GM12878 (cell line): Measurements from ENCODE around the gene CSTF2T. TPM values are rescaled to one million over a fixed set of nuclear protein-coding genes. Genes with fewer than 3 reads are reported as not detected.

Experiments
- ATAC-seq: fragments of 200-7000 bp; cut with Tn5 transposase; 3 replicates; pipeline ENCODE4 v1.9.1; 2020; ENCODE audit warnings: mild to moderate bottlenecking, moderate library complexity
- BruUV-seq: library from RNA; stranded (reverse); fragments of 400-500 nt; replicated peaks from 2 replicates; lab custom pipeline; 2021; lab: Mats Ljungman, UMichigan
- CTCF ChIA-PET: fragments of 300-600 bp; sonication (Branson Sonifier 250); formaldehyde crosslinking; extraction: SDS; loops from one replicate; lab custom pipeline; 2021; ENCODE audit warnings: inconsistent platforms; lab: Yijun Ruan, JAX
- POLR2A ChIA-PET: fragments of 350-600 bp; formaldehyde crosslinking; extraction: SDS; loops from one replicate; lab custom pipeline; 2021; ENCODE audit warnings: inconsistent platforms; lab: Charles Lee
- RAD21 ChIA-PET: fragments of 300-600 bp; sonication (Branson Sonifier 250); formaldehyde crosslinking; loops from one replicate; lab custom pipeline; 2023; ENCODE audit warnings: antibody characterized with exemption; ENCODE audit not compliant: unreplicated experiment; lab: Charles Lee
- SMC1A ChIA-PET: fragments of 300-600 bp; sonication (Branson Sonifier 250); formaldehyde crosslinking; loops from one replicate; lab custom pipeline; 2023; ENCODE audit not compliant: unreplicated experiment, uncharacterized antibody; lab: Charles Lee
- DNase-seq: peaks from one replicate; pipeline ENCODE4 v3.0.0-alpha.2; 2011; ENCODE audit warnings: low read depth, low spot score
- FAIRE-seq: peaks from 3 replicates; lab custom pipeline; 2011; peaks lifted over from hg19 to GRCh38; lab: Jason Lieb, UNC
- H2AFZ ChIP-seq: 2 replicates; pipeline ENCODE4 v1.6.0; 2011; ENCODE audit warnings: low read depth, low read length, control low read depth; ENCODE audit not compliant: control insufficient read depth
- H3K27ac ChIP-seq: 2 replicates; pipeline ENCODE4 v1.5.1; 2011; ENCODE audit warnings: control low read depth; ENCODE audit not compliant: control insufficient read depth, insufficient read depth
- H3K27me3 ChIP-seq, 2 experiments: replicated peaks in 1 of 2; 2 replicates each; pipeline versions ENCODE4 v1.6.0 to v1.6.1; 2011; ENCODE audit warnings: low read length in 1 of 2; ENCODE audit not compliant: control insufficient read depth in 2 of 2, insufficient read depth in 2 of 2
- H3K36me3 ChIP-seq, 2 experiments: 2 replicates each; pipeline ENCODE4 v1.5.1; 2011; ENCODE audit warnings: low read length in 1 of 2; ENCODE audit not compliant: control insufficient read depth in 2 of 2, insufficient read depth in 2 of 2
- H3K4me1 ChIP-seq: 2 replicates; pipeline ENCODE4 v1.6.1; 2011; ENCODE audit warnings: mild to moderate bottlenecking, low read length, moderate library complexity, mixed read lengths; ENCODE audit not compliant: control insufficient read depth, insufficient read depth
- H3K4me2 ChIP-seq: 2 replicates; pipeline ENCODE4 v1.6.0; 2011; ENCODE audit warnings: control low read depth; ENCODE audit not compliant: control insufficient read depth, insufficient read depth
- H3K4me3 ChIP-seq: fragments of 200-600 bp; sonication (generic); 2 replicates; pipeline ENCODE4 v1.5.1; 2016
- H3K79me2 ChIP-seq: 2 replicates; pipeline ENCODE4 v1.6.0; 2011; ENCODE audit warnings: low read length; ENCODE audit not compliant: control insufficient read depth, insufficient read depth
- H3K9ac ChIP-seq: 2 replicates; pipeline ENCODE4 v1.8.0; 2011; ENCODE audit warnings: low read length, control low read depth, mixed read lengths; ENCODE audit not compliant: control insufficient read depth, insufficient read depth
- H3K9me3 ChIP-seq: replicated peaks from 3 replicates; pipeline ENCODE4 v1.5.1; 2011; ENCODE audit warnings: mild to moderate bottlenecking, low read length; ENCODE audit not compliant: control insufficient read depth, insufficient read depth
- H4K20me1 ChIP-seq: 2 replicates; pipeline ENCODE4 v1.6.0; 2011; ENCODE audit not compliant: control insufficient read depth, insufficient read depth
- BCLAF1 ChIP-seq: fragments of 450-650 bp; IDR thresholded peaks from 2 replicates; pipeline ENCODE4 v1.6.1; 2017; ENCODE audit warnings: antibody characterized with exemption, mild to moderate bottlenecking, moderate library complexity
- CBFB ChIP-seq: IDR thresholded peaks from 2 replicates; pipeline ENCODE4 v1.6.1; 2016; ENCODE audit warnings: antibody characterized with exemption, low read depth
- E2F4 ChIP-seq: IDR thresholded peaks from 2 replicates; pipeline ENCODE4 v1.6.1; 2012; ENCODE audit warnings: low read depth, low read length, improper control_type of control experiment
- E4F1 ChIP-seq: fragments of 450-650 bp; IDR thresholded peaks from 2 replicates; pipeline ENCODE4 v1.6.1; 2018; ENCODE audit warnings: borderline replicate concordance, mild to moderate bottlenecking; ENCODE audit not compliant: partially characterized antibody
- ELK1 ChIP-seq: IDR thresholded peaks from 2 replicates; pipeline ENCODE4 v1.6.1; 2012; ENCODE audit warnings: low read depth, low read length, improper control_type of control experiment
- FOS ChIP-seq: IDR thresholded peaks from 3 replicates; pipeline ENCODE4 v1.6.1; 2011; ENCODE audit warnings: borderline replicate concordance; ENCODE audit not compliant: insufficient read length; ENCODE audit errors: extremely low read depth
- HDAC2 ChIP-seq: fragments of 200-600 bp; sonication (generic); IDR thresholded peaks from 2 replicates; pipeline ENCODE4 v1.6.1; 2017
- LARP7 ChIP-seq: fragments of 450-650 bp; IDR thresholded peaks from 2 replicates; pipeline ENCODE4 v1.6.1; 2017; ENCODE audit warnings: mild to moderate bottlenecking
- NR2C1 ChIP-seq: fragments of 450-650 bp; IDR thresholded peaks from 2 replicates; pipeline ENCODE4 v1.6.1; 2017; ENCODE audit warnings: antibody characterized with exemption, mild to moderate bottlenecking, moderate library complexity
- POLR2AphosphoS2 ChIP-seq: IDR thresholded peaks from 2 replicates; pipeline ENCODE4 v1.6.1; 2011; ENCODE audit warnings: low read depth, mild to moderate bottlenecking, low read length, improper control_type of control experiment, moderate library complexity
- RAD51 ChIP-seq: fragments of 450-650 bp; IDR thresholded peaks from 2 replicates; pipeline ENCODE4 v1.6.1; 2016; ENCODE audit warnings: moderate library complexity, mild to moderate bottlenecking, inconsistent platforms
- RCOR1 ChIP-seq: conservative IDR thresholded peaks from 2 replicates; pipeline ENCODE4 v1.6.1; 2012; ENCODE audit warnings: low read depth, low read length, improper control_type of control experiment
- WRNIP1 ChIP-seq: IDR thresholded peaks from 2 replicates; pipeline ENCODE4 v1.6.1; 2011; ENCODE audit warnings: low read depth, low read length, improper control_type of control experiment, borderline replicate concordance
- ZBTB4 ChIP-seq: fragments of 450-650 bp; formaldehyde crosslinking; IDR thresholded peaks from 2 replicates; pipeline ENCODE4 v1.4.0; 2022; ENCODE audit warnings: mild to moderate bottlenecking, moderate library complexity
- in situ Hi-C: fragments of 300-500 bp; cut with MboI; formaldehyde crosslinking; loops from 9 replicates; pipeline ENCODE4 v1.14.3; 2018; ENCODE audit warnings: mixed read lengths
- intact Hi-C: fragments of 100-400 bp; cut with micrococcal nuclease; formaldehyde crosslinking; loops from one replicate; pipeline ENCODE4 v1.14.2; 2022; ENCODE audit not compliant: unreplicated experiment
- polyA plus RNA-seq, 11 experiments: library from polyadenylated mRNA; depleted of rRNA in 4 of 11; unstranded in 6 of 11; stranded (reverse) in 5 of 11; fragments of >200 nt; fragmentation: Nextera tagmentation in 4 of 11; fragmentation: Illumina TruSeq in 1 of 11; extraction: Ambion mirVana in 4 of 11; extraction: Trizol in 1 of 11; gene quantifications; 1 replicate in 1 of 11; 2 replicates in 10 of 11; pipeline versions ENCODE4 v1.2.1 to v1.2.3, GENCODE V29; 2011 to 2016; ENCODE audit warnings: inconsistent platforms in 2 of 11, missing spikeins in 2 of 11, low read depth in 1 of 11
- total RNA-seq, 4 experiments: library from RNA; depleted of rRNA in 3 of 4; stranded (reverse); fragments of >200 nt in 3 of 4; fragmentation: Illumina TruSeq in 1 of 4; extraction: Trizol in 1 of 4; gene quantifications; 2 replicates each; pipeline versions ENCODE4 v1.2.1 to v1.2.3, GENCODE V29; 2013 to 2021

CSTF2T gene
- total and polyA plus RNA-seq, 10 of the 15 experiments (the other 5 are each of a cell fraction or from before 2014, with no cell fraction given): 6.8 to 23.8 (median 14.3) TPM

GRCh38 chr10:51666456-51666855 is 32.9 kb downstream of the CSTF2T start:
- H3K4me2 ChIP-seq: no peak overlapping the region
- in situ Hi-C loops (no loop called here), intact Hi-C loops (no loop called here)
- no peak overlapping the region for H3K4me3 ChIP-seq
- DNase-seq: no peak
- no peaks in the 10 kb centered on the region for H3K79me2 ChIP-seq
- no peak overlapping the region for H2AFZ ChIP-seq
- no peaks in the 10 kb centered on the region for H3K27me3 ChIP-seq
- no peak overlapping the region for H3K9ac ChIP-seq
- CTCF ChIA-PET: no interaction called here
- no TSS peak for BruUV-seq
- no peaks in the 10 kb centered on the region for H4K20me1 ChIP-seq
- ATAC-seq: no peak
- no peak for FAIRE-seq
- H3K27ac ChIP-seq: no peak overlapping the region
- POLR2A ChIA-PET: no interaction called here
- RAD21 ChIA-PET: no interaction called here
- no peaks in the 10 kb centered on the region for H3K4me1 ChIP-seq
- TF ChIP-seq NR2C1: no peak
- TF ChIP-seq FOS: no peak
- no peak for TF ChIP-seq ELK1
- no peak for TF ChIP-seq HDAC2
- TF ChIP-seq BCLAF1: no peak
- TF ChIP-seq E4F1: no peak
- TF ChIP-seq RAD51: no peak
- no peak for TF ChIP-seq RCOR1
- no peak for TF ChIP-seq E2F4
- no peak for TF ChIP-seq ZBTB4 (CRISPR knock-in tag)
- TF ChIP-seq WRNIP1: no peak
- no peak for TF ChIP-seq CBFB
- TF ChIP-seq LARP7: no peak
- no peak for TF ChIP-seq POLR2AphosphoS2
- no peaks in the 10 kb centered on the region for H3K9me3 ChIP-seq
- no peaks in the 10 kb centered on the region for H3K36me3 ChIP-seq
- SMC1A ChIA-PET: interaction anchor here (0.8 to 1.1 kb wide), 2 partner anchors 8 to 14 kb away, joined by 3 read pairs; no protein-coding TSS in a partner anchor
